T-helper 17 cell (primary cell): ENCODE results near the gene KCNRG. TPM values are rescaled to one million over a fixed set of nuclear protein-coding genes. Genes with fewer than 3 reads are reported as not detected.
"Not testable (repeated sequence)": the region's sequence is repeated elsewhere in the genome, so short reads cannot be mapped to it uniquely, and the experiment has no call there.

Experiments
- ATAC-seq: fragments of 150-1000 bp; cut with Tn5 transposase; 2 replicates; pipeline ENCODE4 v1.10.0; 2021; ENCODE audit warnings: mild to moderate bottlenecking, moderate library complexity
- DNase-seq, 3 donors: peaks; one replicate each; pipeline versions ENCODE4 v3.0.0 to v3.0.0-alpha.2; 2020 to 2021
- H3K9me3 ChIP-seq: one replicate; pipeline ENCODE4 v1.7.0; 2013; ENCODE audit warnings: low read length, mild to moderate bottlenecking; ENCODE audit not compliant: control insufficient read depth, poor library complexity, severe bottlenecking
- H3K27ac Mint-ChIP-seq: one replicate; pipeline ENCODE4 v1.8.0; 2022; ENCODE audit warnings: mild to moderate bottlenecking, moderate library complexity, mixed read lengths
- H3K27me3 Mint-ChIP-seq: one replicate; pipeline ENCODE4 v1.8.0; 2022; ENCODE audit warnings: mixed read lengths
- H3K36me3 Mint-ChIP-seq: one replicate; pipeline ENCODE4 v1.8.0; 2022; ENCODE audit warnings: low read depth, mixed read lengths
- H3K4me1 Mint-ChIP-seq: one replicate; pipeline ENCODE4 v1.8.0; 2022; ENCODE audit warnings: mild to moderate bottlenecking, mixed read lengths
- H3K4me3 Mint-ChIP-seq: one replicate; pipeline ENCODE4 v1.8.0; 2022; ENCODE audit warnings: mild to moderate bottlenecking, moderate library complexity, mixed read lengths
- total RNA-seq, 4 donors: library from RNA in 2 of 4; stranded (reverse) in 2 of 4; gene quantifications; one replicate each; pipeline ENCODE4 v1.2.3 and lab custom pipeline; 2022 to 2026

Gene KCNRG
- total RNA-seq, 2 donors from 2014 or later: 0.60 to 0.91 TPM

GRCh38 chr13:50017819-50018218 is 2.6 kb downstream of the KCNRG start:
- no peak for DNase-seq
- H3K36me3 Mint-ChIP-seq: peaks cover 8% of the 10 kb centered on the region
- peaks cover 12% of the 10 kb centered on the region for H3K4me1 Mint-ChIP-seq
- no peaks in the 10 kb centered on the region for H3K27me3 Mint-ChIP-seq
- H3K4me3 Mint-ChIP-seq: no peak overlapping the region
- H3K9me3 ChIP-seq: no peaks in the 10 kb centered on the region
- ATAC-seq: no peak
- H3K27ac Mint-ChIP-seq: no peak overlapping the region

GRCh38 chr13:50025436-50025835 is 10.2 kb downstream of the KCNRG start:
- peak overlapping the region; percentile 3 for H3K27ac Mint-ChIP-seq

GRCh38 chr13:50026788-50027473 is 11.7 kb downstream of the KCNRG start:
- no peaks in the 10 kb centered on the region for H3K9me3 ChIP-seq
- Mint-ChIP-seq H3K27me3 (no peaks in the 10 kb centered on the region), H3K36me3 (peaks cover 3% of the 10 kb centered on the region), H3K4me1 (peaks cover 6% of the 10 kb centered on the region), H3K27ac (peak overlapping the region; percentile 80), H3K4me3 (no peak overlapping the region)
- DNase-seq (no peak), ATAC-seq (no peak)

More at GRCh38 chr13:50025436-50025835, 10.2 kb downstream of the KCNRG start:
- Mint-ChIP-seq H3K4me1 (peaks cover 8% of the 10 kb centered on the region), H3K4me3 (no peak overlapping the region), H3K27me3 (no peaks in the 10 kb centered on the region), H3K36me3 (peaks cover 5% of the 10 kb centered on the region)
- no peaks in the 10 kb centered on the region for H3K9me3 ChIP-seq
- ATAC-seq (no peak), DNase-seq (no peak)

GRCh38 chr13:50030315-50030714 is 15.1 kb downstream of the KCNRG start:
- H3K27ac Mint-ChIP-seq: no peak overlapping the region
- H3K4me3 Mint-ChIP-seq: no peak overlapping the region
- H3K4me1 Mint-ChIP-seq: peaks cover 6% of the 10 kb centered on the region
- no peaks in the 10 kb centered on the region for H3K9me3 ChIP-seq
- ATAC-seq (no peak), DNase-seq (no peak)
- H3K27me3 Mint-ChIP-seq: no peaks in the 10 kb centered on the region
- H3K36me3 Mint-ChIP-seq: peaks cover 3% of the 10 kb centered on the region

GRCh38 chr13:50033725-50034124 is 18.5 kb downstream of the KCNRG start:
- DNase-seq (no peak), ATAC-seq (no peak)
- Mint-ChIP-seq H3K36me3 (peaks cover 3% of the 10 kb centered on the region), H3K27ac (no peak overlapping the region), H3K27me3 (no peaks in the 10 kb centered on the region), H3K4me3 (no peak overlapping the region), H3K4me1 (peaks cover 3% of the 10 kb centered on the region)
- no peaks in the 10 kb centered on the region for H3K9me3 ChIP-seq

- ATAC-seq (no peak), DNase-seq (no peak)
- peaks cover 2% of the 10 kb centered on the region for H3K4me1 Mint-ChIP-seq
- H3K4me3 Mint-ChIP-seq: no peak overlapping the region
- peaks cover 3% of the 10 kb centered on the region for H3K36me3 Mint-ChIP-seq
- no peaks in the 10 kb centered on the region for H3K9me3 ChIP-seq
- peak overlapping the region; percentile 75 for H3K27ac Mint-ChIP-seq
- H3K27me3 Mint-ChIP-seq: no peaks in the 10 kb centered on the region
Observed at GRCh38 chr13:50037788-50038187, 22.5 kb downstream of the KCNRG start.

GRCh38 chr13:50038266-50038665 is 23.0 kb downstream of the KCNRG start:
- H3K36me3 Mint-ChIP-seq: peaks cover 6% of the 10 kb centered on the region
- H3K4me3 Mint-ChIP-seq: no peak overlapping the region
- H3K9me3 ChIP-seq: no peaks in the 10 kb centered on the region
- ATAC-seq: no peak
- no peaks in the 10 kb centered on the region for H3K27me3 Mint-ChIP-seq
- no peak overlapping the region for H3K27ac Mint-ChIP-seq
- peaks cover 2% of the 10 kb centered on the region for H3K4me1 Mint-ChIP-seq
- DNase-seq: no peak

- no peaks in the 10 kb centered on the region for H3K9me3 ChIP-seq
- DNase-seq: no peak
- Mint-ChIP-seq H3K4me3 (no peak overlapping the region), H3K4me1 (peaks cover 15% of the 10 kb centered on the region), H3K27me3 (no peaks in the 10 kb centered on the region), H3K27ac (peak overlapping the region; percentile 65), H3K36me3 (no peaks in the 10 kb centered on the region)
- no peak for ATAC-seq
Observed at GRCh38 chr13:50052478-50052877, 37.2 kb downstream of the KCNRG start.

GRCh38 chr13:50053844-50054243 is 38.6 kb downstream of the KCNRG start:
- H3K4me3 Mint-ChIP-seq: no peak overlapping the region
- H3K9me3 ChIP-seq: no peaks in the 10 kb centered on the region
- H3K4me1 Mint-ChIP-seq: peaks cover 17% of the 10 kb centered on the region
- no peaks in the 10 kb centered on the region for H3K36me3 Mint-ChIP-seq
- peak overlapping the region; percentile 41 for H3K27ac Mint-ChIP-seq
- ATAC-seq (no peak), DNase-seq (no peak)
- no peaks in the 10 kb centered on the region for H3K27me3 Mint-ChIP-seq

DNA sequence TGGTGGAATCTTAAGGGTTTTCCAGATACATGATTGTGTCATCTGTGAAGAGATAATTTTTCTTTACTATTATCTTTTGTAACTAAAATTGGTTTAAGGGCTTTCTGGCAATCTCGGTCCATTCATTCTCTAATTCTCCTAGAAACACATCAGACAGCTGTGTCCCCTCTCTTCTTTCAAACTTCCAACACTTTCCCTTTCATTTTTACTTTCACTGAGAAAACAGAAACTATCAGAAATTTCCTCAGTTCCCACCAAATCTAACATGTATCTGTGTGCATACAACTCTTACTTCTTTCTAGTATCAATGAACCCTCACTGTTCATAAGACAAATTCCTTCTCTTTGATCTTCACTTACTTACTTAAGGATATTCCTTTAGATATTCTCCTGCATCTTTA is 40.2 kb downstream of the KCNRG start:
- DNase-seq: no peak
- no peaks in the 10 kb centered on the region for H3K27me3 Mint-ChIP-seq
- no peak for ATAC-seq
- H3K27ac Mint-ChIP-seq: peak overlapping the region; percentile 41
- no peaks in the 10 kb centered on the region for H3K36me3 Mint-ChIP-seq
- H3K4me1 Mint-ChIP-seq: peaks cover 19% of the 10 kb centered on the region
- H3K4me3 Mint-ChIP-seq: no peak overlapping the region
- no peaks in the 10 kb centered on the region for H3K9me3 ChIP-seq

DNA sequence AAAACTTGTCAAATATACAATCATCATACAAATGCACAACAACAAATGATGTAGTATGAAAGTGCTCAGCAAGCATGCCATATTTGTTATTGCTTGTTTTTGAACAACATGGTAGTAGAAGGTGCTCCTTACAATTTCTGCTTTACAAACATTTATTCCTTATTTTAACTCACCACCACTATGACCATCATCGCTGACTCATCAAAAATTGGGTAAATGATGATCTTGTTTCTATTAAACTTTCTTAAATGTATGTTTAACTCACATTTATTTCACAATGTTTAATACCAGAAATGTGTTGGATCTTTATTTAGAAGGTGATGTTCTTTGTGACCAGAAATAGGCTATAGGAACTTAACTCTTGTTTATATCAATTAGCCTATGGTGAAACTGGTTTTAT is 45.5 kb downstream of the KCNRG start:
- Mint-ChIP-seq H3K27ac (peak overlapping the region; percentile 32), H3K36me3 (no peaks in the 10 kb centered on the region), H3K4me3 (no peak overlapping the region), H3K4me1 (peaks cover 10% of the 10 kb centered on the region), H3K27me3 (no peaks in the 10 kb centered on the region)
- ATAC-seq (no peak), DNase-seq (no peak)
- H3K9me3 ChIP-seq: no peaks in the 10 kb centered on the region

DNA sequence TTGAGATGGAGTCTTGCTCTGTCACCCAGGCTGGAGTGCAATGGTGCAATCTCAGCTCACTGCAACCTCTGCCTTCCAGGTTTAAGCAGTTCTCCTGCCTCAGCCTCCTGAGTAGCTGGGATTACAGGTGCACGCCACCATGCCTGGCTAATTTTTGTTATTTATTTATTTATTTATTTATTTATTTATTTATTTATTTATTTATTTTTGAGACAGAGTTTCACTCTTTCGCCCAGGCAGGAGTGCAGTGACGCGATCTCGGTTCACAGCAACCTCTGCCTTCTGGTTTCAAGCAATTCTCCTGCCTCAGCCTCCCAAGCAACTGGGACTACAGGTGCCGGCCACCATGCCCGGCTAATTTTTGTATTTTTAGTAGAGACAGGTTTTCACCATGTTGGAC is 47.1 kb downstream of the KCNRG start:
- H3K9me3 ChIP-seq, DNase-seq, H3K4me1 Mint-ChIP-seq, H3K27ac Mint-ChIP-seq, H3K4me3 Mint-ChIP-seq, ATAC-seq, H3K36me3 Mint-ChIP-seq, H3K27me3 Mint-ChIP-seq: not testable (repeated sequence)

GRCh38 chr13:50065712-50066111 is 50.5 kb downstream of the KCNRG start:
- no peaks in the 10 kb centered on the region for H3K27me3 Mint-ChIP-seq
- ATAC-seq: no peak
- H3K27ac Mint-ChIP-seq: peak overlapping the region; percentile 71
- no peaks in the 10 kb centered on the region for H3K9me3 ChIP-seq
- peaks cover 3% of the 10 kb centered on the region for H3K4me1 Mint-ChIP-seq
- DNase-seq: no peak
- no peak overlapping the region for H3K4me3 Mint-ChIP-seq
- H3K36me3 Mint-ChIP-seq: no peaks in the 10 kb centered on the region

DNA sequence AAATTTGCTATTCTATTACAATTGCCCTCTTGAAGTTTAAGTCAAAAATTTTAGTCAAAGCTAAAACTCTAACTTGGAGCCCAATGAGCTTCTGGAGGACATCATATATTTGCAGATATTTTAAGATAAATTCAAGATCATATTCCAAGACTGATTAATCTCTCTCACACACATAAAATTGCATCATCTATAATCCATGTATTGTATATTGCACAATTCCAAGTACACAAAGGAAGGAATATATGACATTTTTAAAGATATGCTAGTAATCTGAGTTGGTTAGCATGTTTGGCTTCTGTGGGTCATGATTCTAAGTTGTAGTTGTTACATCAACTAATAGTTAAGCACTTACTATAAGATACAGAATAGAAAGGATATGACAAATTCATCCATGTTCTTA is 53.3 kb downstream of the KCNRG start:
- DNase-seq (no peak), ATAC-seq (no peak)
- H3K9me3 ChIP-seq: no peaks in the 10 kb centered on the region
- no peaks in the 10 kb centered on the region for H3K36me3 Mint-ChIP-seq
- H3K27me3 Mint-ChIP-seq: no peaks in the 10 kb centered on the region
- peaks cover 3% of the 10 kb centered on the region for H3K4me1 Mint-ChIP-seq
- H3K4me3 Mint-ChIP-seq: no peak overlapping the region
- H3K27ac Mint-ChIP-seq: no peak overlapping the region
